IMR-90 (cell line): Measurements from ENCODE around the gene UXS1. TPM values are rescaled to one million over a fixed set of nuclear protein-coding genes. Genes with fewer than 3 reads are reported as not detected.

ENCODE experiments used
- ATAC-seq: fragments of 200-7000 bp; cut with Tn5 transposase; 2 replicates; pipeline ENCODE4 v1.9.1; 2020; ENCODE audit warnings: low read depth, mild to moderate bottlenecking, moderate library complexity
- BruUV-seq: library from RNA; stranded (reverse); fragments of 400-500 nt; replicated peaks from 2 replicates; lab custom pipeline; 2021; lab: Mats Ljungman, UMichigan
- CTCF ChIA-PET: fragments of 300-600 bp; formaldehyde crosslinking; extraction: SDS; loops from one replicate; lab custom pipeline; 2021; ENCODE audit warnings: antibody characterized with exemption; lab: Yijun Ruan, JAX
- POLR2A ChIA-PET: fragments of 300-600 bp; sonication (Branson Sonifier 250); formaldehyde crosslinking; loops from one replicate; lab custom pipeline; 2022; ENCODE audit warnings: antibody characterized with exemption; ENCODE audit not compliant: unreplicated experiment; lab: Charles Lee
- DNase-seq: peaks from one replicate; pipeline ENCODE4 v3.0.0; 2013
- H2AFZ ChIP-seq: replicated peaks from 2 replicates; pipeline ENCODE3; 2013; ENCODE audit warnings: low read length, mild to moderate bottlenecking; ENCODE audit not compliant: poor library complexity
- H2AK5ac ChIP-seq: 2 replicates; pipeline ENCODE4 v1.6.1; 2013; ENCODE audit warnings: low read depth, low read length, inconsistent platforms
- H2AK9ac ChIP-seq: replicated peaks from 2 replicates; pipeline ENCODE3; 2013; ENCODE audit warnings: mild to moderate bottlenecking, low read depth, low read length, moderate library complexity; ENCODE audit not compliant: poor library complexity
- H2BK120ac ChIP-seq: 2 replicates; pipeline ENCODE4 v1.6.1; 2013; ENCODE audit warnings: low read depth, low read length, inconsistent platforms
- H2BK15ac ChIP-seq: 3 replicates; pipeline ENCODE4 v1.6.1; 2013; ENCODE audit warnings: low read depth, low read length, inconsistent platforms
- H2BK20ac ChIP-seq: 2 replicates; pipeline ENCODE4 v1.6.1; 2013; ENCODE audit warnings: low read depth, mild to moderate bottlenecking, inconsistent platforms, low read length, moderate library complexity
- H2BK5ac ChIP-seq: 2 replicates; pipeline ENCODE4 v1.6.1; 2013; ENCODE audit warnings: mild to moderate bottlenecking, low read depth, low read length, inconsistent platforms; ENCODE audit not compliant: poor library complexity, severe bottlenecking
- H3K14ac ChIP-seq: replicated peaks from 2 replicates; pipeline ENCODE4 v1.6.1; 2013; ENCODE audit warnings: low read depth, low read length, inconsistent platforms
- H3K18ac ChIP-seq: 2 replicates; pipeline ENCODE4 v1.6.1; 2013; ENCODE audit warnings: low read depth, low read length, control low read depth
- H3K23ac ChIP-seq: 2 replicates; pipeline ENCODE4 v1.6.1; 2013; ENCODE audit warnings: low read depth, low read length, inconsistent platforms
- H3K27ac ChIP-seq: 2 replicates; pipeline ENCODE4 v1.5.1; 2013; ENCODE audit warnings: mild to moderate bottlenecking, control low read depth, low read length; ENCODE audit not compliant: insufficient read depth
- H3K27me3 ChIP-seq: 2 replicates; pipeline ENCODE4 v1.6.1; 2013; ENCODE audit warnings: low read length; ENCODE audit not compliant: control insufficient read depth, insufficient read depth
- H3K36me3 ChIP-seq: 2 replicates; pipeline ENCODE4 v1.6.1; 2013; ENCODE audit warnings: low read length, mixed read lengths; ENCODE audit not compliant: control insufficient read depth, insufficient read depth
- H3K4ac ChIP-seq: 2 replicates; pipeline ENCODE4 v1.6.1; 2013; ENCODE audit warnings: low read depth, low read length, inconsistent platforms
- H3K4me1 ChIP-seq: 2 replicates; pipeline ENCODE4 v1.6.1; 2013; ENCODE audit warnings: low read length, mixed read lengths; ENCODE audit not compliant: control insufficient read depth, insufficient read depth
- H3K4me2 ChIP-seq: 2 replicates; pipeline ENCODE4 v1.6.1; 2013; ENCODE audit warnings: low read depth, mild to moderate bottlenecking, control low read depth, low read length, moderate library complexity
- H3K4me3 ChIP-seq: 2 replicates; pipeline ENCODE4 v1.5.1; 2013; ENCODE audit warnings: low read depth, mild to moderate bottlenecking, control low read depth, low read length, moderate library complexity; ENCODE audit not compliant: insufficient read depth
- H3K56ac ChIP-seq: 2 replicates; pipeline ENCODE4 v1.6.1; 2013; ENCODE audit warnings: low read length, inconsistent platforms; ENCODE audit not compliant: insufficient read depth; ENCODE audit errors: extremely low read depth
- H3K79me1 ChIP-seq, 2 experiments: 2 replicates each; pipeline ENCODE4 v1.6.1; 2013; ENCODE audit warnings: low read length in 2 of 2, inconsistent platforms in 1 of 2, low read depth in 1 of 2
- H3K9ac ChIP-seq: 2 replicates; pipeline ENCODE4 v1.6.1; 2013; ENCODE audit warnings: low read depth, low read length, control low read depth
- H3K9me1 ChIP-seq: 2 replicates; pipeline ENCODE4 v1.6.1; 2013; ENCODE audit warnings: low read length, inconsistent platforms; ENCODE audit not compliant: insufficient read depth
- H3K9me3 ChIP-seq: 2 replicates; pipeline ENCODE4 v1.6.1; 2013; ENCODE audit warnings: low read length; ENCODE audit not compliant: control insufficient read depth, insufficient read depth
- H4K20me1 ChIP-seq: 2 replicates; pipeline ENCODE4 v1.6.1; 2013; ENCODE audit warnings: low read length, inconsistent platforms; ENCODE audit not compliant: insufficient read depth
- H4K5ac ChIP-seq: 2 replicates; pipeline ENCODE4 v1.6.1; 2013; ENCODE audit warnings: mild to moderate bottlenecking, low read depth, low read length, control low read depth
- H4K8ac ChIP-seq, 2 experiments: 2 replicates each; pipeline ENCODE4 v1.6.1; 2013; ENCODE audit warnings: low read depth in 2 of 2, low read length in 2 of 2, control low read depth in 1 of 2, inconsistent platforms in 1 of 2
- H4K91ac ChIP-seq: 2 replicates; pipeline ENCODE4 v1.6.1; 2013; ENCODE audit warnings: low read depth, low read length, inconsistent platforms; ENCODE audit not compliant: insufficient read depth
- BHLHE40 ChIP-seq: fragments of 150-350 bp; IDR thresholded peaks from 2 replicates; pipeline ENCODE4 v1.6.1; 2016; ENCODE audit warnings: mild to moderate bottlenecking, low read depth, low read length
- CEBPB ChIP-seq: IDR thresholded peaks from 2 replicates; pipeline ENCODE4 v1.6.1; 2012; ENCODE audit warnings: low read depth, low read length, improper control_type of control experiment
- CHD1 ChIP-seq: IDR thresholded peaks from 2 replicates; pipeline ENCODE4 v1.6.1; 2012; ENCODE audit warnings: low read depth, low read length, improper control_type of control experiment
- CTCF ChIP-seq: conservative IDR thresholded peaks from 2 replicates; pipeline ENCODE4 v1.5.1; 2012; ENCODE audit warnings: mild to moderate bottlenecking, low read depth, low read length, improper control_type of control experiment
- FOS ChIP-seq: fragments of 150-350 bp; IDR thresholded peaks from 2 replicates; pipeline ENCODE4 v1.6.1; 2016; ENCODE audit warnings: low read depth, low read length
- MAFK ChIP-seq: IDR thresholded peaks from 2 replicates; pipeline ENCODE4 v1.6.1; 2012; ENCODE audit warnings: low read depth, low read length, improper control_type of control experiment
- MAZ ChIP-seq: IDR thresholded peaks from 2 replicates; pipeline ENCODE4 v1.6.1; 2012; ENCODE audit warnings: low read depth, mild to moderate bottlenecking, low read length, improper control_type of control experiment, moderate library complexity, borderline replicate concordance
- MXI1 ChIP-seq: IDR thresholded peaks from 2 replicates; pipeline ENCODE4 v1.6.1; 2012; ENCODE audit warnings: low read depth, mild to moderate bottlenecking, low read length, moderate library complexity, borderline replicate concordance
- NFE2L2 ChIP-seq: fragments of 150-350 bp; IDR thresholded peaks from 2 replicates; pipeline ENCODE4 v1.6.1; 2016; ENCODE audit warnings: low read depth, mild to moderate bottlenecking, low read length
- POLR2A ChIP-seq: IDR thresholded peaks from 2 replicates; pipeline ENCODE4 v1.6.1; 2012; ENCODE audit warnings: mild to moderate bottlenecking, low read depth, low read length
- RAD21 ChIP-seq: IDR thresholded peaks from 2 replicates; pipeline ENCODE4 v1.6.1; 2012; ENCODE audit warnings: low read length, improper control_type of control experiment
- RCOR1 ChIP-seq: IDR thresholded peaks from 2 replicates; pipeline ENCODE4 v1.6.1; 2012; ENCODE audit warnings: mild to moderate bottlenecking, low read length, improper control_type of control experiment; ENCODE audit not compliant: insufficient replicate concordance
- RFX5 ChIP-seq: IDR thresholded peaks from 2 replicates; pipeline ENCODE4 v1.8.0; 2012; ENCODE audit warnings: low read depth, mild to moderate bottlenecking, low read length, moderate library complexity
- SMC3 ChIP-seq: fragments of 150-350 bp; IDR thresholded peaks from 2 replicates; pipeline ENCODE4 v1.6.1; 2016; ENCODE audit warnings: low read depth, mild to moderate bottlenecking, antibody characterized with exemption, low read length, moderate library complexity
- USF2 ChIP-seq: fragments of 150-350 bp; IDR thresholded peaks from 2 replicates; pipeline ENCODE4 v1.6.1; 2017; ENCODE audit warnings: mild to moderate bottlenecking, antibody characterized with exemption, low read length, low read depth
- WGBS, 2 experiments: methylation state at CpG; one replicate each; pipeline versions ENCODE4 v1.1.5 to v1.1.7; 2013; ENCODE audit warnings: missing lambda C conversion rate in 2 of 2; ENCODE audit not compliant: insufficient read length in 1 of 2; ENCODE audit errors: extremely low coverage in 2 of 2; 5-methylcytosine and 5-hydroxymethylcytosine counted together
- dilution Hi-C: fragments of 300-500 bp; cut with HindIII; formaldehyde crosslinking; loops from one replicate; pipeline ENCODE4 v1.14.3; 2018; ENCODE audit warnings: low sequenced_read_pairs; ENCODE audit not compliant: unreplicated experiment
- in situ Hi-C: fragments of 300-500 bp; cut with MboI; formaldehyde crosslinking; loops from 3 replicates; pipeline ENCODE4 v1.14.3; 2019; ENCODE audit warnings: low sequenced_read_pairs, inconsistent platforms, mixed read lengths
- intact Hi-C: fragments of 100-400 bp; cut with micrococcal nuclease; formaldehyde crosslinking; loops from 2 replicates; pipeline ENCODE4 v1.10.0; 2022
- polyA plus RNA-seq, 3 experiments: library from polyadenylated mRNA; depleted of rRNA; stranded (reverse); fragments of >200 nt; gene quantifications; 2 replicates each; pipeline ENCODE4 v1.2.3, GENCODE V29; 2012; ENCODE audit warnings: low replicate concordance in 1 of 3
- total RNA-seq: library from RNA; depleted of rRNA; stranded (reverse); fragments of >200 nt; gene quantifications from 2 replicates; pipeline ENCODE4 v1.2.3, GENCODE V29; 2012

UXS1 gene
- total and polyA plus RNA-seq, 2 of the 4 experiments (the other 2 are of a cell fraction) = 33.7 to 54.3 TPM

GRCh38 chr2:106065268-106065982 is 128.7 kb downstream of the UXS1 start:
- Histone ChIP-seq H4K20me1 (no peaks in the 10 kb centered on the region), H3K79me1 (no peaks in the 10 kb centered on the region), H3K4me2 (no peak overlapping the region; the same call in 1 of the 2 replicates), H3K27me3 (peaks cover 49% of the 10 kb centered on the region), H2BK5ac (no peak overlapping the region), H2AK5ac (no peak overlapping the region), H2AFZ (peak overlapping the region; percentile 58), H4K5ac (no peak overlapping the region), H3K56ac (no peak overlapping the region), H3K9me3 (peaks cover 2% of the 10 kb centered on the region), H3K4ac (no peak overlapping the region), H3K4me3 (no peak overlapping the region; the same call in 1 of the 2 replicates), H3K9ac (no peak overlapping the region), H4K91ac (no peak overlapping the region), H3K23ac (no peak overlapping the region), H3K36me3 (no peaks in the 10 kb centered on the region), H3K18ac (no peak overlapping the region), H4K8ac (no peak overlapping the region), H3K27ac (no peak overlapping the region), H2BK20ac (no peak overlapping the region), H3K14ac (no peak overlapping the region), H2BK15ac (no peak overlapping the region), H3K4me1 (no peaks in the 10 kb centered on the region), H2BK120ac (no peak overlapping the region), H3K9me1 (no peaks in the 10 kb centered on the region), H2AK9ac (no peak overlapping the region)
- ChIA-PET POLR2A (interaction anchor here (0.6 kb wide), 1 partner anchor 710 kb away, joined by 5 read pairs; no protein-coding TSS in a partner anchor), CTCF (no interaction called here)
- dilution Hi-C loops = no loop called here
- in situ Hi-C loops = no loop called here
- DNase-seq (no peak), ATAC-seq (no peak; the same call in 1 of the 2 replicates)
- no TSS peak for BruUV-seq
- intact Hi-C loops = no loop called here
- WGBS, 2 experiments = 4% methylated on average over 43 of the region's 68 CpGs; no CpG with 5 or more reads in 1 of the 2 experiments
- TF ChIP-seq MXI1 = no peak
- TF ChIP-seq MAFK = no peak
- TF ChIP-seq CTCF = no peak
- no peak for TF ChIP-seq FOS
- no peak for TF ChIP-seq BHLHE40
- TF ChIP-seq RAD21 = no peak
- TF ChIP-seq POLR2A = no peak
- TF ChIP-seq RCOR1 = no peak
- no peak for TF ChIP-seq CHD1
- no peak for TF ChIP-seq MAZ
- TF ChIP-seq SMC3 = no peak
- TF ChIP-seq RFX5 = no peak
- no peak for TF ChIP-seq USF2
- no peak for TF ChIP-seq CEBPB
- no peak for TF ChIP-seq NFE2L2
